GM21786 (cell line): ENCODE results near the gene ZAP70.

Experiments
- ATAC-seq: cut with Tn5 transposase; IDR thresholded peaks from one replicate; pipeline ENCODE4 v1.9.1; 2021; ENCODE audit not compliant: unreplicated experiment

Gene ZAP70

GRCh38 chr2:97715951-97716694 is 2.7 kb downstream of the ZAP70 start:
- no peak for ATAC-seq

GRCh38 chr2:97716695-97717612 is 3.6 kb downstream of the ZAP70 start:
- ATAC-seq: no peak

- no peak for ATAC-seq
Measured at GRCh38 chr2:97717613-97717995, 4.2 kb downstream of the ZAP70 start.

GRCh38 chr2:97718051-97718882 is 4.9 kb downstream of the ZAP70 start:
- ATAC-seq: no peak

GRCh38 chr2:97718942-97719341 is 5.6 kb downstream of the ZAP70 start:
- ATAC-seq: no peak

GRCh38 chr2:97719362-97720155 is 6.2 kb downstream of the ZAP70 start:
- no peak for ATAC-seq

- no peak for ATAC-seq
Measured at GRCh38 chr2:97720746-97721145, 7.4 kb downstream of the ZAP70 start.

- ATAC-seq: no peak
Measured at GRCh38 chr2:97722227-97722626, 8.9 kb downstream of the ZAP70 start.

- no peak for ATAC-seq
Measured at GRCh38 chr2:97723156-97724072, 10.0 kb downstream of the ZAP70 start.

GRCh38 chr2:97724073-97724410 is 10.7 kb downstream of the ZAP70 start:
- ATAC-seq: no peak

- no peak for ATAC-seq
Measured at GRCh38 chr2:97724501-97724900, 11.1 kb downstream of the ZAP70 start.

GRCh38 chr2:97724946-97725688 is 11.7 kb downstream of the ZAP70 start:
- ATAC-seq: no peak

GRCh38 chr2:97726261-97727064 is 13.1 kb downstream of the ZAP70 start:
- no peak for ATAC-seq

- no peak for ATAC-seq
Measured at GRCh38 chr2:97727296-97727695, 13.9 kb downstream of the ZAP70 start.

GRCh38 chr2:97728091-97728731 is 14.8 kb downstream of the ZAP70 start:
- ATAC-seq: no peak

GRCh38 chr2:97730245-97730644 is 16.9 kb downstream of the ZAP70 start:
- no peak for ATAC-seq

- no peak for ATAC-seq
Measured at GRCh38 chr2:97731274-97732020, 18.1 kb downstream of the ZAP70 start.
